Stomach (tissue), 9 donors: ENCODE results near the gene CMKLR1. TPM values are rescaled to one million over a fixed set of nuclear protein-coding genes. Genes with fewer than 3 reads are reported as not detected.
A peak's percentile ranks its signal among the peaks of the same experiment; 100 is the strongest.

Source experiments
- DNase-seq, 2 donors: peaks; one replicate each; pipeline versions ENCODE4 v3.0.0 to v3.0.0-alpha.2; 2013 to 2019
- H3K27ac ChIP-seq, 5 donors: fragments of 200-600 bp in 4 of 5; sonication (generic) in 4 of 5; one replicate each; pipeline ENCODE4 v1.5.1; 2013 to 2019; ENCODE audit warnings: mild to moderate bottlenecking in 1 of 5, moderate library complexity in 1 of 5
- H3K27me3 ChIP-seq, 3 donors: fragments of 200-600 bp; sonication (generic); one replicate each; pipeline ENCODE4 v1.5.1; 2017 to 2019; ENCODE audit warnings: mixed run types in 1 of 3
- H3K36me3 ChIP-seq, 4 donors: fragments of 200-600 bp; sonication (generic); 1 replicate in 3 of 4; 2 replicates in 1 of 4; pipeline ENCODE4 v1.5.1; 2016 to 2019
- H3K4me1 ChIP-seq, 4 donors: fragments of 200-600 bp; sonication (generic); one replicate each; pipeline ENCODE4 v1.5.1; 2016 to 2019
- H3K4me3 ChIP-seq, 4 donors: fragments of 200-600 bp; sonication (generic) in 3 of 4; one replicate each; pipeline ENCODE4 v1.5.1; 2016 to 2019; ENCODE audit warnings: mild to moderate bottlenecking in 1 of 4
- H3K9me3 ChIP-seq, 4 donors: fragments of 200-600 bp; sonication (generic); one replicate each; pipeline ENCODE4 v1.5.1; 2016 to 2019
- EP300 ChIP-seq: sonication (generic); formaldehyde crosslinking; IDR thresholded peaks from one replicate; pipeline ENCODE4 v1.6.1; 2017; ENCODE audit warnings: antibody characterized with exemption
- POLR2A ChIP-seq, 4 donors: fragments of 450-650 bp; IDR thresholded peaks; one replicate each; pipeline ENCODE4 v1.6.1; 2016; ENCODE audit warnings: antibody characterized with exemption in 4 of 4, control low read depth in 2 of 4, mild to moderate bottlenecking in 1 of 4, moderate library complexity in 1 of 4
- POLR2AphosphoS5 ChIP-seq, 3 donors: sonication (generic); formaldehyde crosslinking; IDR thresholded peaks; one replicate each; pipeline ENCODE4 v1.6.1; 2016; ENCODE audit warnings: antibody characterized with exemption in 3 of 3
- WGBS, 5 donors: extraction: QIAGEN DNeasy Blood & Tissue Kit in 3 of 5; methylation state at CpG; one replicate each; pipeline versions ENCODE4 v1.1.5 to v1.1.7; 2013 to 2018; 5-methylcytosine and 5-hydroxymethylcytosine counted together
- intact Hi-C: fragments of 100-400 bp; cut with DNase I; formaldehyde crosslinking; loops from one replicate; pipeline ENCODE4 v1.15.1; 2023; ENCODE audit warnings: low total_unique reads
- polyA plus RNA-seq, 3 donors: library from polyadenylated mRNA; stranded (reverse); fragments of 200-250 nt; gene quantifications; one replicate each; pipeline ENCODE4 v1.2.3, GENCODE V29; 2013
- total RNA-seq, 5 donors: library from RNA; depleted of rRNA; stranded (reverse); fragments of >200 nt; gene quantifications; one replicate each; pipeline versions ENCODE4 v1.1.0 to v1.2.3, GENCODE V29; 2014 to 2016
- TF ChIP-seq, protein P1 (sequence below), 7 experiments: fragments of 450-650 bp in 4 of 7; fragments of 200-600 bp in 3 of 7; sonication (generic) in 3 of 7; IDR thresholded peaks; one replicate each; pipeline ENCODE4 v1.5.1; 2016 to 2019; ENCODE audit warnings: antibody characterized with exemption in 7 of 7, control low read depth in 2 of 7, mild to moderate bottlenecking in 1 of 7
- donor health status: healthy with polysubstance abuse.
- donor health status: Bipolar disorder and iron deficiency.
- donor health status: healthy.

Gene CMKLR1
- total and polyA plus RNA-seq, 8 donors = 0.45 to 46.1 (median 2.3) TPM

DNA sequence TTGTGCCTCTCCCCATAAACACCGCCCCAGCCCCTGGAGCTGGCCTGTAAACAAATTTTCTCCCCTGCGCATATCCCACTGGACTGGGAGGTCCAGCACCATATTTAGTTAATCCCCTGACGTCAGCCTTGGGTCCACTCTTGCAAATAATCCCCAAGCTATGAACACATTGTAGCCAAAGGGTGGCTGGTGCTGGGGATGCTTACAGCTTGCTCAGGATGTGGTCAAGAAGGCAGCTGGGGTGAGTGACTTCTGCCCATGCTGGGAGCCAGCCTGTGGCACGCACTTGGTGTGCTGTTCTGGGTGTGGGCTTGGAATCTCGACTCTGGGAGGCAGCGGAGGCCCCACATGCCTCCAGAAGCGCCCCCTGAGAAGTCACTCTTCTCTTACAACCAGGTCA is 32.1 kb downstream of the CMKLR1 start:
- H3K36me3 ChIP-seq = no peaks in the 10 kb centered on the region
- DNase-seq = no peak
- no peak overlapping the region for H3K4me3 ChIP-seq
- no peaks in the 10 kb centered on the region for H3K9me3 ChIP-seq
- peak overlapping the region in 4 of 5 donors; percentile 75 to 81 (median 76) for H3K27ac ChIP-seq
- intact Hi-C loops = no loop called here
- peaks cover 0 to 6% (median 3%) of the 10 kb centered on the region in 3 donors for H3K27me3 ChIP-seq
- 52 to 78% (median 63%) methylated on average over 4 to 7 of the region's 7 CpGs for WGBS, 5 donors
- H3K4me1 ChIP-seq = peaks cover 35 to 74% (median 54%) of the 10 kb centered on the region in 4 donors
- TF ChIP-seq, protein P1, sequence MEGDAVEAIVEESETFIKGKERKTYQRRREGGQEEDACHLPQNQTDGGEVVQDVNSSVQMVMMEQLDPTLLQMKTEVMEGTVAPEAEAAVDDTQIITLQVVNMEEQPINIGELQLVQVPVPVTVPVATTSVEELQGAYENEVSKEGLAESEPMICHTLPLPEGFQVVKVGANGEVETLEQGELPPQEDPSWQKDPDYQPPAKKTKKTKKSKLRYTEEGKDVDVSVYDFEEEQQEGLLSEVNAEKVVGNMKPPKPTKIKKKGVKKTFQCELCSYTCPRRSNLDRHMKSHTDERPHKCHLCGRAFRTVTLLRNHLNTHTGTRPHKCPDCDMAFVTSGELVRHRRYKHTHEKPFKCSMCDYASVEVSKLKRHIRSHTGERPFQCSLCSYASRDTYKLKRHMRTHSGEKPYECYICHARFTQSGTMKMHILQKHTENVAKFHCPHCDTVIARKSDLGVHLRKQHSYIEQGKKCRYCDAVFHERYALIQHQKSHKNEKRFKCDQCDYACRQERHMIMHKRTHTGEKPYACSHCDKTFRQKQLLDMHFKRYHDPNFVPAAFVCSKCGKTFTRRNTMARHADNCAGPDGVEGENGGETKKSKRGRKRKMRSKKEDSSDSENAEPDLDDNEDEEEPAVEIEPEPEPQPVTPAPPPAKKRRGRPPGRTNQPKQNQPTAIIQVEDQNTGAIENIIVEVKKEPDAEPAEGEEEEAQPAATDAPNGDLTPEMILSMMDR (IDR thresholded peaks at IDR 0.05) = no peak
- TF ChIP-seq EP300 (no peak), POLR2AphosphoS5 (IDR thresholded peaks at IDR 0.05) (no peak), POLR2A (IDR thresholded peaks at IDR 0.05) (no peak)

DNA sequence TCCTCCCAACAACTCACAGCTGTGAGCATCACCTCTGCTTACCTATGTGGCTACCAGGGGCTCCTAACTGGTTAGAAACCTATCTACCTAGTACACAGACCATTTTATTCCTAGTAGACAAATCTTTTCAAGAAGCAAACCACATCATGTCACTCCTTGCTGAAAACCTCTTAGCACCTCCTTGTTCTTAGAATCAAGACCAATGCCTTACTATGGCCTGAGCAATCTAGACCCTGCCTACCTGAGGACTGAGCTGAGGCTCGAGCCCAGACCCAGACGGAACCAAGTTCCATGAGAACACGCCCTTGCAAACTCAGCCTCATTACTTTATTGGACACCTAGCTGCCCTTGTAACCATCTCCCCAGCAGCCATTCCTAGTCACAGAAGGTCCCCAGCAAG is 32.6 kb downstream of the CMKLR1 start:
- intact Hi-C loops = no loop called here
- WGBS, 5 donors = 60 to 84% (median 81%) methylated on average over 3 of the region's 3 CpGs
- DNase-seq = no peak
- peaks cover 35 to 69% (median 52%) of the 10 kb centered on the region in 4 donors for H3K4me1 ChIP-seq
- H3K4me3 ChIP-seq = no peak overlapping the region
- peak overlapping the region in 4 of 5 donors; percentile 75 to 81 (median 76) for H3K27ac ChIP-seq
- no peak for TF ChIP-seq EP300
- TF ChIP-seq POLR2A (IDR thresholded peaks at IDR 0.05) = no peak
- no peak for TF ChIP-seq POLR2AphosphoS5 (IDR thresholded peaks at IDR 0.05)
- TF ChIP-seq, protein P1 (IDR thresholded peaks at IDR 0.05) = no peak
- H3K27me3 ChIP-seq = peaks cover 0 to 6% (median 3%) of the 10 kb centered on the region in 3 donors
- no peaks in the 10 kb centered on the region for H3K9me3 ChIP-seq
- no peaks in the 10 kb centered on the region for H3K36me3 ChIP-seq

DNA sequence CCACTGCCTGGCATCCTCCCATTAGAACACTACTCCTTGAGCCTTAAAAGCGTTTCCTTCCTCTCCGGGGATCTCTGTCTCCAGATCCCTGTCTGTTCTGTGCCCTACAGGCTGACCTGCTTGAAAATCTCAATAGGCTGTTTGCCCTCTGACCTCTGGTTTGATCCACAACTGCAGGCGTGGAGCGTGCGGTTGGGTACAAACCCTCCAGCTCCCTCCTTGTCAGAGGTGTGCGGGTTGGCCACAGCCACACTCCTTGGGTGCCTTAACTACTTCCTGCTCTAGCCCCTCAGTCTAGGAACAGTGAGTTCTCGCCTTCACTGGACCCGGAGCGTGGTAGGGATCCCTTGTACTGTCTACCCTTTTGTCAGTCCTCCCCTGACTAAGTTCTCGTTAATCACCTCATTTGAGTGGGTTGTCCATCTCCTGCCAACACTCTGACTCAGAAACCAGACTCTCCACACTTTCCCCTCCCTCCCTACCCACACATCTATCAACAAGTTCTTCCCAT is 33.1 kb downstream of the CMKLR1 start:
- 40 to 64% (median 50%) methylated on average over 10 of the region's 10 CpGs for WGBS, 5 donors
- intact Hi-C loops = no loop called here
- TF ChIP-seq, protein P1 (IDR thresholded peaks at IDR 0.05) = no peak
- TF ChIP-seq POLR2A (IDR thresholded peaks at IDR 0.05) = no peak
- Histone ChIP-seq H3K36me3 (no peaks in the 10 kb centered on the region), H3K9me3 (no peaks in the 10 kb centered on the region), H3K27me3 (peaks cover 0 to 6% (median 3%) of the 10 kb centered on the region in 3 donors), H3K4me1 (peaks cover 35 to 66% (median 51%) of the 10 kb centered on the region in 4 donors), H3K27ac (peak overlapping the region; percentile 35 to 81 (median 76)), H3K4me3 (peak overlapping the region in 1 of 4 donors; percentile 15)
- no peak for DNase-seq

DNA sequence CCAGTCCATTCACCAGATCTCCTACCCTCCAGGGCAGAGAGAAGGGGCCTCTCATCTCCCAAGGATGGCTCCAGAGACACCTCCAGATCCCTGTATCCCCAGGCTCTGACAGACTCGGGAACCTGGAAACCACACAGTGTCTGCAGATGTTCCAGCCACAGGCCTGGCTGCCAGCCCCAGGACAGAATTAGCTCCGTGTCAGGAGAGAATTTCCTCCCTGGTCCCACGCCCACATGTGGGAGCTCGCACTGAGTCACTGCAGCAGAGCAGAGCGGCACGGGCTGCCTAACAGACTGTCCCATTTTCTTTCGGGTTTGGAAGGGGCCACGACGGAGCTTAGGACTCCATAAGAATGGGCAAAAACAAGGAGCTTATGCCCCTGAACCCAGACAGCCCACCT is 33.6 kb downstream of the CMKLR1 start:
- WGBS, 5 donors = 40 to 53% (median 49%) methylated on average over 7 to 9 of the region's 9 CpGs
- Histone ChIP-seq H3K4me3 (peak overlapping the region in 1 of 4 donors; percentile 15), H3K4me1 (peaks cover 35 to 66% (median 51%) of the 10 kb centered on the region in 4 donors), H3K27ac (peak overlapping the region; percentile 35 to 81 (median 76)), H3K27me3 (peaks cover 0 to 6% (median 3%) of the 10 kb centered on the region in 3 donors), H3K36me3 (no peaks in the 10 kb centered on the region), H3K9me3 (no peaks in the 10 kb centered on the region)
- intact Hi-C loops = no loop called here
- DNase-seq = peak; percentile 46 to 82
- TF ChIP-seq POLR2AphosphoS5 (IDR thresholded peaks at IDR 0.05) = peak; percentile 53 to 58 (median 56)
- TF ChIP-seq, protein P1 (IDR thresholded peaks at IDR 0.05) = no peak
- no peak for TF ChIP-seq POLR2A (IDR thresholded peaks at IDR 0.05)
- no peak for TF ChIP-seq EP300
